ENCODE results near the gene WNT16. TPM values are rescaled to one million over a fixed set of nuclear protein-coding genes. Genes with fewer than 3 reads are reported as not detected.

The WNT16 gene
- total RNA-seq, 2 experiments from 2014 or later = not detected

GRCh38 chr7:121385800-121386179 is 57.0 kb downstream of the WNT16 start:
- Mint-ChIP-seq H3K9me3 (no peaks in the 10 kb centered on the region), H3K27me3 (no peaks in the 10 kb centered on the region), H3K27ac (peak overlapping the region; percentile 53), H3K4me1 (ENCODE audit: low read depth) (peaks cover 73% of the 10 kb centered on the region), H3K36me3 (ENCODE audit: low read depth) (peaks cover 12% of the 10 kb centered on the region), H3K4me3 (no peak overlapping the region)
- DNase-seq (no peak), ATAC-seq (peak; percentile 86)
- no peak for TF ChIP-seq CTCF (IDR thresholded peaks at IDR 0.05)
- ChIA-PET CTCF (interaction anchor here (0.6 to 10.8 kb wide), 5 partner anchors 10 to 401 kb away, joined by 3 to 83 read pairs (median 6); partner anchors contain the start of gene FAM3C), POLR2A (interaction anchor here (2.3 kb wide), 1 partner anchor 10 kb away, joined by 13 read pairs; the partner anchor contains the start of gene FAM3C)
- intact Hi-C loops (cut with micrococcal nuclease) = loop anchor here (5.0 kb wide), 1 partner anchor 147 kb away; no protein-coding TSS in a partner anchor

GRCh38 chr7:121388950-121389349 is 60.1 kb downstream of the WNT16 start:
- intact Hi-C loops (cut with micrococcal nuclease) = loop anchor here (5.0 kb wide), 1 partner anchor 143 kb away; no protein-coding TSS in a partner anchor
- no peak overlapping the region for H3K4me3 Mint-ChIP-seq
- CTCF ChIA-PET = interaction anchor here (1.0 to 10.8 kb wide), 6 partner anchors 7 to 49 kb away, joined by 3 to 83 read pairs (median 10); partner anchors contain the start of gene FAM3C
- DNase-seq = no peak
- H3K9me3 Mint-ChIP-seq = peaks cover 2% of the 10 kb centered on the region
- H3K27me3 Mint-ChIP-seq = no peaks in the 10 kb centered on the region
- H3K36me3 Mint-ChIP-seq (ENCODE audit: low read depth) = peaks cover 25% of the 10 kb centered on the region
- no peak for TF ChIP-seq CTCF (IDR thresholded peaks at IDR 0.05)
- no peak for ATAC-seq
- no peak overlapping the region for H3K27ac Mint-ChIP-seq
- POLR2A ChIA-PET = interaction anchor here (1.0 kb wide), 1 partner anchor 9 kb away, joined by 3 read pairs; no protein-coding TSS in a partner anchor
- H3K4me1 Mint-ChIP-seq (ENCODE audit: low read depth) = peaks cover 82% of the 10 kb centered on the region

GRCh38 chr7:121390109-121390508 is 61.3 kb downstream of the WNT16 start:
- intact Hi-C loops (cut with micrococcal nuclease) = no loop called here
- Mint-ChIP-seq H3K4me3 (no peak overlapping the region), H3K36me3 (ENCODE audit: low read depth) (peaks cover 24% of the 10 kb centered on the region), H3K4me1 (ENCODE audit: low read depth) (peaks cover 78% of the 10 kb centered on the region), H3K27ac (no peak overlapping the region), H3K27me3 (no peaks in the 10 kb centered on the region), H3K9me3 (peaks cover 2% of the 10 kb centered on the region)
- POLR2A ChIA-PET = interaction anchor here (1.0 kb wide), 1 partner anchor 10 kb away, joined by 3 read pairs; no protein-coding TSS in a partner anchor
- TF ChIP-seq CTCF (IDR thresholded peaks at IDR 0.05) = no peak
- no peak for ATAC-seq
- DNase-seq = no peak
- CTCF ChIA-PET = interaction anchor here (1.2 to 2.8 kb wide), 3 partner anchors 8 to 23 kb away, joined by 4 to 18 read pairs (median 10); no protein-coding TSS in a partner anchor

- Mint-ChIP-seq H3K4me1 (ENCODE audit: low read depth) (peaks cover 73% of the 10 kb centered on the region), H3K27me3 (no peaks in the 10 kb centered on the region), H3K9me3 (peaks cover 2% of the 10 kb centered on the region), H3K27ac (no peak overlapping the region), H3K4me3 (no peak overlapping the region), H3K36me3 (ENCODE audit: low read depth) (peaks cover 24% of the 10 kb centered on the region)
- no peak for ATAC-seq
- no peak for DNase-seq
- intact Hi-C loops (cut with micrococcal nuclease) = no loop called here
- no peak for TF ChIP-seq CTCF (IDR thresholded peaks at IDR 0.05)
- CTCF ChIA-PET = no interaction called here
- POLR2A ChIA-PET = interaction anchor here (1.1 kb wide), 1 partner anchor 15 kb away, joined by 3 read pairs; no protein-coding TSS in a partner anchor
Observed at GRCh38 chr7:121390617-121391016, 61.8 kb downstream of the WNT16 start.

Other genes starting within 250 kb of the WNT16 start
- 10 to 100 TPM; 18.6 to 19.1 TPM for gene FAM3C, start 67.3 kb downstream of the WNT16 start, total RNA-seq